HG02973 (cell line): ENCODE data around the gene KCNA10.
"Not testable (repeated sequence)": the region's sequence is repeated elsewhere in the genome, so short reads cannot be mapped to it uniquely, and the experiment has no call there.

Source experiments
- ATAC-seq: cut with Tn5 transposase; IDR thresholded peaks from one replicate; pipeline ENCODE4 v1.9.1; 2021; ENCODE audit warnings: moderate library complexity; ENCODE audit not compliant: unreplicated experiment

Gene KCNA10

GRCh38 chr1:110538075-110538474 is 19.1 kb upstream of the KCNA10 start:
- no peak for ATAC-seq

GRCh38 chr1:110535985-110536384 is 17.0 kb upstream of the KCNA10 start:
- ATAC-seq, result no peak

GRCh38 chr1:110533230-110533629 is 14.3 kb upstream of the KCNA10 start:
- ATAC-seq, result no peak

- no peak for ATAC-seq
Observed at GRCh38 chr1:110529011-110529410, 10.0 kb upstream of the KCNA10 start.

- ATAC-seq, result no peak
Observed at GRCh38 chr1:110526201-110526780, 7.3 kb upstream of the KCNA10 start.

- ATAC-seq, result no peak
Observed at GRCh38 chr1:110525249-110525595, 6.2 kb upstream of the KCNA10 start.

- no peak for ATAC-seq
Observed at GRCh38 chr1:110524311-110525248, 5.6 kb upstream of the KCNA10 start.

- no peak for ATAC-seq
Observed at GRCh38 chr1:110523011-110523410, 4.0 kb upstream of the KCNA10 start.

- ATAC-seq, result no peak
Observed at GRCh38 chr1:110522560-110522959, 3.6 kb upstream of the KCNA10 start.

- no peak for ATAC-seq
Observed at GRCh38 chr1:110520827-110521226, 1.9 kb upstream of the KCNA10 start.

- no peak for ATAC-seq
Observed at GRCh38 chr1:110515891-110516290, 3.1 kb downstream of the KCNA10 start.

GRCh38 chr1:110515041-110515440 is 3.9 kb downstream of the KCNA10 start:
- ATAC-seq, result no peak

GRCh38 chr1:110513511-110513910 is 5.5 kb downstream of the KCNA10 start:
- no peak for ATAC-seq

GRCh38 chr1:110511436-110511835 is 7.5 kb downstream of the KCNA10 start:
- no peak for ATAC-seq

- not testable (repeated sequence) for ATAC-seq
Observed at GRCh38 chr1:110510921-110511320, 8.1 kb downstream of the KCNA10 start.

GRCh38 chr1:110509655-110510054 is 9.3 kb downstream of the KCNA10 start:
- ATAC-seq, result no peak

GRCh38 chr1:110508028-110508940 is 10.7 kb downstream of the KCNA10 start:
- no peak for ATAC-seq

- ATAC-seq, result no peak
Observed at GRCh38 chr1:110506541-110506940, 12.4 kb downstream of the KCNA10 start.

- no peak for ATAC-seq
Observed at GRCh38 chr1:110505596-110505995, 13.4 kb downstream of the KCNA10 start.

GRCh38 chr1:110504226-110504625 is 14.7 kb downstream of the KCNA10 start:
- ATAC-seq, result no peak

GRCh38 chr1:110503471-110503870 is 15.5 kb downstream of the KCNA10 start:
- ATAC-seq, result no peak
